GM11168 (cell line): Measurements from ENCODE around the gene COL18A1.

Source experiments
- in situ Hi-C: fragments of 300-500 bp; cut with MboI; formaldehyde crosslinking; loops from one replicate; pipeline ENCODE4 v1.12.0; 2022; ENCODE audit warnings: low sequenced_read_pairs; ENCODE audit not compliant: unreplicated experiment

The COL18A1 gene

GRCh38 chr21:45421846-45422775, 17.1 kb downstream of the COL18A1 start:
- in situ Hi-C loops = no loop called here

DNA sequence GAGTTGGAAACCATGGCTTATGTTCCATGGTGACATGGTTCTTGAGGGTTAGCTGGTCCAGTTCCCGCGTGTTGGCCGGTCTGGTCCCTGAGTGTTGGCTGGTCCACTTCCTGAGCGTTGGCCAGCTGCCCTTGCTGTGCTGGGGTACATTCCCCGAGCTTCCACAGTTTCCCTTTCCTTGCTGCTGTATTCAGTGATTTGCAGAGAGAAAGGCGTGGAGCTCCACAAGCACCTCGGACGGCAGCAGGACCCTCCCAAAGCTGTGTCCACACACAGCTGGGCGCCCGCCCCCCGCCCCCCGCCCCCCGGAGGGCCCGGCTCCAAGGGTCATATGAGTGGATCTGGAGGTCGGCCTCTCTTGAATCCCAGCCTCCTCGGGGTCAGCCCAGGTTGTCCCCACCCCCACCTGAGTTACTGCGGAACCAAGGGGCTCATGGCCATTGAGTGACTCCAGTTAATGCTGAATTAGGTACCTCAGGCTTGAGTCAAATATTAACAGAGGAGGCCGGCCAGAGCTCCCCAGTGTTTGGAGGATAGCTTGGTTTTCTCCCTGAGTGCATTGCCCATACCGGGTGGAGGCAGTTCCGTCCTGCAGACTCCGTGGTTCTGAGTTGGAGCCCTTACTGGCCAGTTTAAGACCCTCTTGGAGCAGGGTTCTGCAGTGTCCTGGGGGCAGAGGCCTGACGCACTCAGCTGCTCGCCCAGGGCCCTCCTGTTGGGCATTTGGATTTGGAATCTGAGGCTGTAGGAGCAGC, 18.4 kb downstream of the COL18A1 start:
- in situ Hi-C loops = no loop called here

GRCh38 chr21:45423968-45424853, 19.2 kb downstream of the COL18A1 start:
- in situ Hi-C loops = no loop called here

- in situ Hi-C loops = no loop called here
These were observed 20.2 kb downstream of the COL18A1 start for GRCh38 chr21:45424854-45425795.

DNA sequence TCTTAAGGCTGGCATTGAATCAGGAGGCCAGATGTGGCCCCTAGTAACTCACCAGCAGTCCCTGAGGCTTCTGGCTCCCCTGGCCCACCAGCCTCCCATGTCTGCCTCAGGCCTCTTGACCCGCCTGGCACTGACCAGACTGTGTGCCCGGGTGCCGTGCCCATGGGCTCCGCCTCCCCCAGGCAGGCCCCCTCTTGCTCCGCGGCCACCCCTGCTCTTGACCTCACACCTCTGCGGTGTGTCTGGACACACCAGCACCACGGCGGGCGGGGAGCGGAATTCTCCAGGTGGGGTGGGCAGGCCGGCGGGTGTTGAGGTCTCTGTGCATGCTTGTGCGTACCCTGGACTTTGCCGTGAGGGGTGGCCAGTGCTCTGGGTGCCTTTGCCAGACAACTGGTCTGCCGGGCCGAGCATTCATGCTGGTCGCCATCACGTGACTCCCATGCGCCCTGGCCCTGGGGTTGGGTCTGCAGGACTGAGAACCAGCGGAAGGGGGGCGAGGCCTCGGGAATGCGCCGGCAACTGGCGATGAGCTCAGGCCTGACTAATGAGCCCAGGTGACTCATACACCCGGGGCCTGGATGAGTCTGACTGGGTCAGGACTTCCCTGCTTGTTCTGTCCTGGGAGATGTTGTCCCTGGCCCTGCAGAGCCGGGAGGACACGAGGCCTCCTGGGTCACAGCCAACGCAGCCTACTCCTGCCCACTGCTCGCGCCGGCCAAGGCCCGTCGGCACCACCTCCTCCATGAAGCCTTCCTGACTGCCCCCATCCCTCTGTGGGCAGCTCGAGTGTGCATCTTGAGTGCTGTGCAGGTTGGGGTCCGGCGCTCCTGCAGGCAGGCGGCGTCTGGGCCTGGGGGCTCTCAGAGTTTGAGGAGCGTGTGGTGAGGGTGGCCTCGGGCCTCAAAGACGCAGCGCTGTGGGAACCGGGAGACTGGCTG, 22.6 kb downstream of the COL18A1 start:
- in situ Hi-C loops = no loop called here

DNA sequence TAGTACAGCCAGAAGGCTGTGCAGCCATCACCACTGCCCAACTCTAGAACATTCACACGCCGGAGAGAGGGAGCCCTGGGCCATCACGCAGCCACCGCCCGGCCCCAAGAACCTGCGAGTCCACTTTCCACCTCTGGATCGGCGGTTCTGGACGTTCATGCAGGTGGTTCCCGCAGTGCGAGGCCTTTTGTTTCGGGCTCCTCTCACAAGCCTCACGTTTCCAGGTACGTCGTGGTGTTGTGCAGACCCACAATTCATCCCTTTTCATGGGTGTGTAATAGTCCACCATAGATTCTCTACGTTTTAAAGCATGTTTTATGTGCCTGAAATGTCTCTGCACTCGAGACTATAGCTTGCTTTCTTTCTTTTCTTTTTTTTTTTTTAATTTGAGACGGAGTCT, 23.6 kb downstream of the COL18A1 start:
- in situ Hi-C loops = no loop called here

GRCh38 chr21:45429221-45430175, 24.5 kb downstream of the COL18A1 start:
- in situ Hi-C loops = no loop called here

DNA sequence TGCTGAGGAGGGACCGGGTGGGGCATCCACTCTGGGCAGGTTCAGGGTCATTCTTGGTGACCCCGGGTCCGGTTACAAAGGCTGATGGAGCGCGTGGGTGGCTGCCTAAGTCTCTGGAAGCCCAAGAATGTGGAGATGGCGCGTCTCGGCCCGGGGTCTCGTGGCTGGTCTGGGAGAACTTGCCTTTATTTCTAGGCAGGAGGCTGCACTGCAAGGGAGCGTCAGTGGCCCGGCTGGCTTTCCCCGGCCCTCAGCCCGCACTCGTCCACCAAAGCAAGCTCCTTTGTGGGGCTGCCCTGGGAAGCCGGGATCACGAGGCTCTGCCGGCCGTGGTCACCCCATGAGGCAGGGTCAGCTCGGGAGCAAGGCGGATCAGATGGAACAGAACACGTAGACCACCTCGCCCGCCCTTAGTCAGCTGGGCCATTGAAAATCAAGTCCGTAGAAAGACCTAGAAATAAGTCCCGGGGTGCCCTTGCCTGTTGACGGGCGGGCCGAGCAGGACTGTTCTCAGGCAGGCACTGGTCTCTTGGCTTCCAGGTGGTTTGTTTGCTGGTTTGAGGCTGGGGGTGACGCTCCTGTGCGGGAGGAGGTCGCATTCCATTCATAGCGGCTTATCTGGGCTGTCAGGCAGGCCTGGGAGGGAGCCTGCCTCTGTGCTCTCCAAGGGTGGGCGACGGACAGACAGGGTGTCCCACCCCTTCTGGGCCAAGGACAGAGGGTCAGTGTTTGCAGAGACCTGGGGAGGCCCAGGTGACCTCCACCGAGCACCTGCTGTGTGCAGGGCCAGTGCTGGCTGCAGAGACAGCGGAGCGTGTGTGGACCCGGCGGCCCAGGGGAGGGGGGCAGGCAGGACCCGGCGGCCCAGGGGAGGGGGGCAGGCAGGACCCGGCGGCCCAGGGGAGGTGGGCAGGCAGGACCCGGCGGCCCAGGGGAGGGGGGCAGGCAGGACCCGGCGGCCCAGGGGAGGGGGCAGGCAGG, 25.8 kb downstream of the COL18A1 start:
- in situ Hi-C loops = no loop called here

GRCh38 chr21:45431781-45432572, 27.0 kb downstream of the COL18A1 start:
- in situ Hi-C loops = no loop called here

DNA sequence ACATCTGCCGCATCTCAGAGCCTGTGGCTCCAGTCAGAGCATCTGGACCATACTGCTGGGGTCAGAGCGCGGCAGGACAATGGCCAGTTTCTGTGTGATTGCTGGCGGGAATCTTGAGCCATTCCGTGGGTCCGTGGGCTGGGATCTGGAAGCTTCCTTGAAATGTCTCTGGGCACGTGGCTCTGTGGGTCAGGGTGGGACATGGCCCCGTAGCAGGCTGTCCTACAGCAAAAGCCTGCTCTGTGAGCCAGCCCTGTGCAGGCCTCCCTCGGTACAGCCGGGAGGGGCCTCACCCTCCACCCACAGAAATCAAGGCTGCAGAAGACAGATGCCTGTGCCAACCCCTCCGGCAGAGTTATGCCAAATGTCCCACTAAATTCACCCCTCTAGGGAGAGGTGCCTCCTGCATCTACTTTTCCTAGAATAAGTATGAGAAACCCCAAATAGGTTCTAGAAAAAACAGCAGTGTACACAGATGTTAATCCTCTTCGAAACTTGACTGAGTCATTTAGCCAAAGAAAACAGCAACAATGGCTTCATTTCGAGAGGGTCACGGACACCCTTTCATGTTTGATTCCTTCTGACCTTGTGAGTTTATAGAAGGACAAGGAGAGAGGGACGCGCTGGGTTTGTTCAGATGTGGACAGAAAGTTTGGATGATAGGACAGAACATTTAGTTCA, 27.8 kb downstream of the COL18A1 start:
- in situ Hi-C loops = no loop called here

DNA sequence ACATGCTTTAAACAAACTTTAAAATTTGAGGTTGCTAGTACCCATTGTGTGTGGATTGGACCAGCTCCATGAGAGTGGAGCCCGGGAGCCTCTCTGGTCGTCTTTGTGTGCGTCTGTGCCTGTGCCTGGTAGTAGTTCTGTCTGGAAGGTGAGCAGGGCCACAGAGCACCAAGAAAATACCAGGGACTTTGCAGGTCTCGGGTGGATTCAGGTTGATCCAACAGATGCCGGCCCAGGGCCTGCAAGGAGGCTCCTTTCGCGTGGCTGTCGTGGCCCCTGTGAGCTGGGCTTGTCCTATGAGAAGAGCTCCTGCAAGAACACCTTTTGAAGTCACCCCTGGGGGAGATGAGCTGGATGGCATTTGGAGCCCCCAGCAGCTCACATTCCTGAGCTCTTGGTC, 28.3 kb downstream of the COL18A1 start:
- in situ Hi-C loops = no loop called here

- in situ Hi-C loops = no loop called here
These were observed 29.1 kb downstream of the COL18A1 start for GRCh38 chr21:45433911-45434644.

DNA sequence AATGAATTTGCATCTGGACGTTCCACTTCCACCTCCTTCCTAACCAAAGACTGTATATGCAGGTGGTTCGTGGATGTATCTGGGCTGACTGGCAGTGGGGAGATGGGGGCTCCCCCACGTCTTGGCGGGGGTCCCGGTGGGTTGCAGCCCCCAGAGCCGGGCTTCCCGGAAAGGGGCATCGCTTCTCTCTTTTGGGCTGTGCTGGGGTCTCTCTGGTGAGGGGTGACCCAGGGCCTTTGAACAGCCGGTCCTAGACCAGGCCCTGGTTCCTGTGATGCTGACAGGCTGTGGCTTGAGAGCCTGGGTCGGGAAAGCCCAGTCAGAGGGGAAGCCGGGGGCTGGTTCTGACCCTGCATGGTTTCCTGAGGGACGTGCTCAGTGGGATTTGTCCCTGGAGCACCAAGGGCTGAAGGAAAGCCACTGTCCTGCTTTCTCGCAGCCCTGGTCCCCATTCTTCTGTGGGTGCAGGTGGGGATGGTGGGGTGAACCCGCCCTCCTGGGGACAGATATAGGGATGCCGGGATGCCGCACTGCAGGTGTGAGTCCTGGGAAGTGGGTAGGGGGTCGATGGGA, 29.8 kb downstream of the COL18A1 start:
- in situ Hi-C loops = no loop called here
